ENCODE results near the gene TMPRSS6. TPM values are rescaled to one million over a fixed set of nuclear protein-coding genes. Genes with fewer than 3 reads are reported as not detected.

TMPRSS6 gene
- total RNA-seq, 4 donors from 2014 or later: not detected

- no peak for DNase-seq (ENCODE audit: low spot score)
- TF ChIP-seq CTCF (IDR thresholded peaks at IDR 0.05): no peak
- no peak for ATAC-seq (ENCODE audit: low FRiP score)
Measured at GRCh38 chr22:37118083-37118482, 8.6 kb upstream of the TMPRSS6 start.

GRCh38 chr22:37117092-37117491, 7.6 kb upstream of the TMPRSS6 start:
- DNase-seq (ENCODE audit: low spot score) (no peak), ATAC-seq (ENCODE audit: low FRiP score) (no peak)
- TF ChIP-seq CTCF (IDR thresholded peaks at IDR 0.05): no peak

- ATAC-seq (ENCODE audit: low FRiP score) (no peak), DNase-seq (ENCODE audit: low spot score) (no peak)
- TF ChIP-seq CTCF (IDR thresholded peaks at IDR 0.05): no peak
Measured at GRCh38 chr22:37115032-37115431, 5.5 kb upstream of the TMPRSS6 start.

- DNase-seq (ENCODE audit: low spot score): no peak
- no peak for ATAC-seq (ENCODE audit: low FRiP score)
- no peak for TF ChIP-seq CTCF (IDR thresholded peaks at IDR 0.05)
Measured at GRCh38 chr22:37113757-37114156, 4.2 kb upstream of the TMPRSS6 start.

- no peak for TF ChIP-seq CTCF (IDR thresholded peaks at IDR 0.05)
Measured at GRCh38 chr22:37112084-37112728, 2.7 kb upstream of the TMPRSS6 start.

GRCh38 chr22:37111156-37111717, 1.7 kb upstream of the TMPRSS6 start:
- DNase-seq (ENCODE audit: low spot score) (no peak), ATAC-seq (ENCODE audit: low FRiP score) (no peak)
- TF ChIP-seq CTCF (IDR thresholded peaks at IDR 0.05): no peak

More at GRCh38 chr22:37112084-37112728, 2.7 kb upstream of the TMPRSS6 start:
- ATAC-seq (ENCODE audit: low FRiP score) (no peak), DNase-seq (ENCODE audit: low spot score) (no peak)

Measured in omental fat pad (tissue), 4 donors.